Ascending aorta (tissue), 2 donors: ENCODE measurements around the gene POU3F2. TPM values are rescaled to one million over a fixed set of nuclear protein-coding genes. Genes with fewer than 3 reads are reported as not detected.
A peak's percentile ranks its signal among the peaks of the same experiment; 100 is the strongest.

Experiments used
- DNase-seq, 2 donors: peaks; one replicate each; pipeline ENCODE4 v3.0.0-alpha.2; 2019; ENCODE audit warnings: low spot score in 2 of 2
- H3K27ac ChIP-seq, 2 donors: fragments of 200-600 bp; sonication (generic); one replicate each; pipeline ENCODE4 v1.5.1; 2016 to 2017; ENCODE audit warnings: mild to moderate bottlenecking in 1 of 2
- H3K27me3 ChIP-seq: fragments of 200-600 bp; sonication (generic); one replicate; pipeline ENCODE4 v1.5.1; 2017
- H3K36me3 ChIP-seq, 2 donors: fragments of 200-600 bp; sonication (generic); one replicate each; pipeline ENCODE4 v1.5.1; 2016
- H3K4me1 ChIP-seq, 2 donors: fragments of 200-600 bp; sonication (generic); one replicate each; pipeline ENCODE4 v1.5.1; 2016 to 2017; ENCODE audit warnings: mild to moderate bottlenecking in 1 of 2
- H3K4me3 ChIP-seq, 2 donors: fragments of 200-600 bp; sonication (generic); one replicate each; pipeline ENCODE4 v1.5.1; 2016 to 2017; ENCODE audit warnings: mild to moderate bottlenecking in 1 of 2
- H3K9me3 ChIP-seq, 2 donors: fragments of 200-600 bp; sonication (generic); one replicate each; pipeline ENCODE4 v1.5.1; 2016
- intact Hi-C: fragments of 100-400 bp; cut with DNase I; formaldehyde crosslinking; loops from one replicate; pipeline ENCODE4 v1.15.1; 2023
- total RNA-seq: library from RNA; depleted of rRNA; stranded (reverse); fragments of >200 nt; gene quantifications from one replicate; pipeline ENCODE4 v1.1.0, GENCODE V29; 2016
- TF ChIP-seq, protein P1 (sequence below), 3 experiments: fragments of 200-600 bp in 2 of 3; fragments of 450-650 bp in 1 of 3; sonication (generic) in 2 of 3; IDR thresholded peaks; one replicate each; pipeline ENCODE4 v1.5.1; 2016 to 2019; ENCODE audit warnings: antibody characterized with exemption in 3 of 3, mild to moderate bottlenecking in 1 of 3, moderate library complexity in 1 of 3

POU3F2 gene
- total RNA-seq, 1 donor from 2014 or later, result not detected

DNA sequence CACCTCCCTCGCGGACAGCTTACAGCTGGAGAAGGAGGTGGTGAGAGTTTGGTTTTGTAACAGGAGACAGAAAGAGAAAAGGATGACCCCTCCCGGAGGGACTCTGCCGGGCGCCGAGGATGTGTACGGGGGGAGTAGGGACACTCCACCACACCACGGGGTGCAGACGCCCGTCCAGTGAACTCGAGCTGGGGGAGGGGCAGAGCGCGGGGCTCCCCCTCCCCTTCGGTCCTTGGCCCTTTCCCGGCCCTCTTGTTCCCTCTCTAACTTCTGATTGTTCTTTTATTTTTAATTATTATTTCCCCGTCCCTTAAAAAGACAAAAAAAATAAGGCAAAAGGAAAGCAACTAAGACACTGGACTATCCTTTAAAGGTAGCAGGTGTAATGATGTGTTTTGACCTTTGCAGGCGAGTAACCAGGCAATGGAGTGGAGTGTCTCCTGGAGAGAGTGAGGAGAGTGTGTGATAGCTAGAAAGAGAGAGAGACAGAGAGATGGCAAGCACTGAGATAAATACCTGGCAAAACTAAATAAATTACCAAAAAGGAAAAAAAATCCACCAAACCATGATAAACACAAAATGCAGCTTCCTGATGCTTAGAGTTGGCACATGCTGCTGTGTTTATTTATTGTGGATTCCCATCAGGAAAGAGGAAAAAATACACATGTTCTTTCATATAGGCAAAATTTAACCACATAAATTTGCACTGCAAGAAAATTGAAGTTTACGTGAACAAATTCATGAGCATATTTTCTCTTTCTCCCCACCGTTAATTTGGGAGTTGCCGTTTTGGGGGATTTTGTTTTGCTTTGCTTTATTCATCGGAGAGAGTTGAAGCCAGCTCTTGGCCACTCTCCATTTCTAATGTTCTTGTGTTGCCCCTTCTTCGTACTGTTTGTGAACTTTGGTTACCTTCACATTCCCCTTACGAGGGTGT lies 1.9 kb downstream of the POU3F2 start:
- TF ChIP-seq, protein P1, sequence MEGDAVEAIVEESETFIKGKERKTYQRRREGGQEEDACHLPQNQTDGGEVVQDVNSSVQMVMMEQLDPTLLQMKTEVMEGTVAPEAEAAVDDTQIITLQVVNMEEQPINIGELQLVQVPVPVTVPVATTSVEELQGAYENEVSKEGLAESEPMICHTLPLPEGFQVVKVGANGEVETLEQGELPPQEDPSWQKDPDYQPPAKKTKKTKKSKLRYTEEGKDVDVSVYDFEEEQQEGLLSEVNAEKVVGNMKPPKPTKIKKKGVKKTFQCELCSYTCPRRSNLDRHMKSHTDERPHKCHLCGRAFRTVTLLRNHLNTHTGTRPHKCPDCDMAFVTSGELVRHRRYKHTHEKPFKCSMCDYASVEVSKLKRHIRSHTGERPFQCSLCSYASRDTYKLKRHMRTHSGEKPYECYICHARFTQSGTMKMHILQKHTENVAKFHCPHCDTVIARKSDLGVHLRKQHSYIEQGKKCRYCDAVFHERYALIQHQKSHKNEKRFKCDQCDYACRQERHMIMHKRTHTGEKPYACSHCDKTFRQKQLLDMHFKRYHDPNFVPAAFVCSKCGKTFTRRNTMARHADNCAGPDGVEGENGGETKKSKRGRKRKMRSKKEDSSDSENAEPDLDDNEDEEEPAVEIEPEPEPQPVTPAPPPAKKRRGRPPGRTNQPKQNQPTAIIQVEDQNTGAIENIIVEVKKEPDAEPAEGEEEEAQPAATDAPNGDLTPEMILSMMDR (IDR thresholded peaks at IDR 0.05), result no peak
- intact Hi-C loops, result no loop called here
- DNase-seq, result no peak
- Histone ChIP-seq H3K36me3 (no peaks in the 10 kb centered on the region), H3K27ac (no peak overlapping the region), H3K4me1 (peaks cover 5 to 28% of the 10 kb centered on the region in 2 donors), H3K27me3 (peaks cover 47% of the 10 kb centered on the region), H3K9me3 (no peaks in the 10 kb centered on the region), H3K4me3 (peak overlapping the region in 1 of 2 donors; percentile 73)

DNA sequence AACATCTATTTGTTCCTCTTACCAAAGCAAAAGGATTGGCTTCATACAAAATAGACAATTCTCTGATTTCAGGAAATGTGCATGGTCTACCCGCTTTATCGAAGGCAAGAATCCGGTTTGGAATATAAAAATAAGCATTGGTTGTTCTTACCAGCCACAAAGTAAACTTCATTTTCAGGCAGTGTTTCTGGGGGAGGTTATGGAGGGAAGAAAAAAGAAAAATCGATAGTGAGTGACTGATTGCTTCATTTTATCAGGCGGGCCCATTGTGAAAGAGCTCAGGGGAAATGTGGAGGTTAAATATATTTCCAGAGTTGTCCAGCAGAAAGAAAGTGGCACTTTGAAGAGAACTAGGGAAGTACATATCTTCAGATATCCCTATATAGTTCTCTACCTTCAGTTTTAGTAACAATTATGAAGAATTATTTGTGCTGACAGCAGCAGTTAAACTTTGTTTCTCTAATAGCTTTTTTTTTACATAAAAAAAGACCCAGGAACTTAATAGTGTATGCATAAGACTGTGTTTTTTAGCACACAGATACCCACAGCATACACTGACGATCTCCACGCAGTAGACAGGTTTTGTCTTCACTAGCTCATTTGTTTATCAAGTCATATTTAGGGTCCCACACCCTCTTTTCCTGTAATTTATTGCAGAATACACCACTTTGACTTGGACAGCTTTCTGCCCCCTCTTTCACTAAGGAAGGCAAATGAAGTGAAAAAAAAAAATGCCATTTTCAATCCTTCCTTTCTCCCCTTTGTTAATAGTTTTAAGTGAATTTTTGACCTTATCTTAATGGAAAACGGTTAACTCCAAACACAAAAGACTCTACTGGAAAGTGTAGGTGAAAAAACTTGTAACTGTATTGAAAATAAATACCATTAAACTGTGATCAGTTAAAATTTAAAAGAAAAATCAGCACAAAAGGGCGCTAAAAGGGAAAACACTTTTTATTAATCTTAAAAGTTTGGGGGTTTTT lies 2.9 kb downstream of the POU3F2 start:
- no peak overlapping the region for H3K27ac ChIP-seq
- no peaks in the 10 kb centered on the region for H3K36me3 ChIP-seq
- peaks cover 5 to 18% of the 10 kb centered on the region in 2 donors for H3K4me1 ChIP-seq
- H3K4me3 ChIP-seq, result no peak overlapping the region
- no peaks in the 10 kb centered on the region for H3K9me3 ChIP-seq
- intact Hi-C loops, result no loop called here
- no peak for DNase-seq
- peaks cover 47% of the 10 kb centered on the region for H3K27me3 ChIP-seq
- TF ChIP-seq, protein P1 (IDR thresholded peaks at IDR 0.05), result no peak

DNA sequence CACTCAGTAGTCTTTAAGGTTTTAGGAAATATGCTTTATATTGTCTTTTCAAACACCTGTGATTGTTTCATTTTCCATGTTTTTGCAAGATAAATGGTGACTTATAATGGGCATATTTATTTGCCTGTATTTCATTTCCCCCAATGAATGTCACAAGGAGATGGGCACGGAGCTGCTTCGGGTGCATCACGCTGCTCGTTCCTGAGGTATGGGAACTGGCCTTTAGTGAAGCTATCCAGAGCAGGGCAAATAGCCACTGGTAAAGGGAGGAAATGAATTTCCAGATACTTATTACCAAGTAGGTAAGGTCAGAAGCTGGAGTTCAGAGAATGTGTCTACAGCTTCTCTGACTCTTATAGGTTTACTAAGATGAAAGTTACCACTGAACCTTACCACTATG lies 3.7 kb downstream of the POU3F2 start:
- no peak overlapping the region for H3K4me3 ChIP-seq
- peaks cover 52% of the 10 kb centered on the region for H3K27me3 ChIP-seq
- no peak for DNase-seq
- no peaks in the 10 kb centered on the region for H3K36me3 ChIP-seq
- no peaks in the 10 kb centered on the region for H3K9me3 ChIP-seq
- peaks cover 5 to 12% of the 10 kb centered on the region in 2 donors for H3K4me1 ChIP-seq
- no peak overlapping the region for H3K27ac ChIP-seq
- TF ChIP-seq, protein P1 (IDR thresholded peaks at IDR 0.05), result no peak
- intact Hi-C loops, result no loop called here

DNA sequence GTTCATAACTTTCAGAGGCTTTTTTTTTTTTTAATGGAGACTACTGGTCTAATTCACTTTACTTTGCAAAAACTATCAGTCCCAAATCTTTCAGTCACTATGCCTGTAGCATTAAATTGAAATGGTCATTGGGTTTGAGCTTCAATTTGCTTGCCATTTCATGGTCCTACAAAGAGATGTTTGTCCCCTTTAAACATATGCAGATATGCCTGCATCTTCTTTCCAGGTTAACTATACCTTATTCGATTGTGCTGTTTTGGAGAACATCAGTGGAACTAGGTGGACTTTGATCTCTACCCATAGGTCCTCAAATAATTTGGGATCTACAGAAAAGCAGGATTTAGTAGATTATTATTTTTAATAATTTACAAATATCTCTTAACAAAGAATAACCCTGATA lies 4.6 kb downstream of the POU3F2 start:
- H3K27ac ChIP-seq, result no peak overlapping the region
- no peaks in the 10 kb centered on the region for H3K36me3 ChIP-seq
- no peak overlapping the region for H3K4me3 ChIP-seq
- H3K27me3 ChIP-seq, result peaks cover 61% of the 10 kb centered on the region
- TF ChIP-seq, protein P1 (IDR thresholded peaks at IDR 0.05), result no peak
- intact Hi-C loops, result no loop called here
- H3K4me1 ChIP-seq, result peaks cover 6 to 10% of the 10 kb centered on the region in 2 donors
- H3K9me3 ChIP-seq, result no peaks in the 10 kb centered on the region
- DNase-seq, result no peak

DNA sequence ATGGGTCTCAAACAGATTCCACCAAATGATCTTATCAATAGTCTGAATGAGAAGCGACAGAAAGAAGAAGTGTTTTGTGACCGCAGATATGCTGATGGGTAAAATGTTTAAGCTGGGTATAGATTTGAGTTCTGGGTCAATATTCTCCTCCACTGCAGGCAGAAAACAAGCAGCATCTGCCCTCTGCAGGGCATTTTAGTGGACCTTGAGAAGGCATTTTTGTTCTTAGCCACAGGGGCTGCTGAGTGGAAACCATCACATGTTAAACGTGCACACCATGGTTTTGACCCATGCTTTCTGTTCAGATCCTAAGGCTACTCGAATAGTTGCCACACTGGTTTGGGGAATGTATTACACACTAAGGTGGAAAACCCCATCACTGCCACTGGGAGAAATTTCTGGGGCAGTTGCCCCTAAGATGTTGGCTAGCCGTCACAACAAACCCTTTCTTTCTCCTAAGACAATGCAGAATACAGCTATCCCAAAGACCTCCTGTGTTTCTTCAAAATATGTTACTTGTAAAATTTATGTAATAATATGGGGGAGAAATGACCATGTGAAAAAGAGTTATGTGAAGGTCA lies 5.5 kb downstream of the POU3F2 start:
- TF ChIP-seq, protein P1 (IDR thresholded peaks at IDR 0.05), result no peak
- intact Hi-C loops, result no loop called here
- Histone ChIP-seq H3K9me3 (no peaks in the 10 kb centered on the region), H3K36me3 (no peaks in the 10 kb centered on the region), H3K4me1 (peaks cover 10 to 18% of the 10 kb centered on the region in 2 donors), H3K27ac (no peak overlapping the region), H3K4me3 (no peak overlapping the region), H3K27me3 (peaks cover 66% of the 10 kb centered on the region)
- DNase-seq, result no peak
